ENCODE results near the gene VSNL1.

The VSNL1 gene

GRCh38 chr2:17533546-17533945, 7.0 kb upstream of the VSNL1 start:
- TF ChIP-seq CTCF (IDR thresholded peaks at IDR 0.05; ENCODE audit: extremely low read depth, insufficient read depth, missing control alignments) = no peak
- in situ Hi-C loops (cut with MboI; ENCODE audit: low pct_unique_long_range_greater_than_20kb, low sequenced_read_pairs, unreplicated experiment) = no loop called here
- no peak for DNase-seq (ENCODE audit: low spot score)

- in situ Hi-C loops (cut with MboI; ENCODE audit: low pct_unique_long_range_greater_than_20kb, low sequenced_read_pairs, unreplicated experiment) = no loop called here
- no peak for TF ChIP-seq CTCF (IDR thresholded peaks at IDR 0.05; ENCODE audit: extremely low read depth, insufficient read depth, missing control alignments)
- no peak for DNase-seq (ENCODE audit: low spot score)
Measured at GRCh38 chr2:17536416-17536815, 4.1 kb upstream of the VSNL1 start.

GRCh38 chr2:17538022-17538843, 2.3 kb upstream of the VSNL1 start:
- no peak for TF ChIP-seq CTCF (IDR thresholded peaks at IDR 0.05; ENCODE audit: extremely low read depth, insufficient read depth, missing control alignments)
- DNase-seq (ENCODE audit: low spot score) = peak; percentile 37
- in situ Hi-C loops (cut with MboI; ENCODE audit: low pct_unique_long_range_greater_than_20kb, low sequenced_read_pairs, unreplicated experiment) = no loop called here

GRCh38 chr2:17538844-17539554, 1.5 kb upstream of the VSNL1 start:
- in situ Hi-C loops (cut with MboI; ENCODE audit: low pct_unique_long_range_greater_than_20kb, low sequenced_read_pairs, unreplicated experiment) = no loop called here
- DNase-seq (ENCODE audit: low spot score) = peak; percentile 44
- TF ChIP-seq CTCF (IDR thresholded peaks at IDR 0.05; ENCODE audit: extremely low read depth, insufficient read depth, missing control alignments) = no peak

GRCh38 chr2:17539611-17540092, 844 bp upstream of the VSNL1 start:
- in situ Hi-C loops (cut with MboI; ENCODE audit: low pct_unique_long_range_greater_than_20kb, low sequenced_read_pairs, unreplicated experiment) = no loop called here
- DNase-seq (ENCODE audit: low spot score) = no peak

More at GRCh38 chr2:17539611-17540092, 844 bp upstream of the VSNL1 start:
- TF ChIP-seq CTCF (IDR thresholded peaks at IDR 0.05; ENCODE audit: extremely low read depth, insufficient read depth, missing control alignments) = no peak

Measured in GM13977 (cell line).